Activated CD4-positive, alpha-beta T cell treated with anti-CD3 and anti-CD28 coated beads for 1 hour (primary cell): ENCODE data around the gene PCDH12.

Experiments used
- DNase-seq: peaks from one replicate; pipeline ENCODE4 v3.0.0-alpha.2; 2020

Gene PCDH12

GRCh38 chr5:141958113-141958512 is at the start of gene PCDH12:
TSS of gene PCDH12 (minus strand) at chr5:141958202. CDS start at chr5:141957851, 351 bp downstream.
- DNase-seq: no peak

DNA sequence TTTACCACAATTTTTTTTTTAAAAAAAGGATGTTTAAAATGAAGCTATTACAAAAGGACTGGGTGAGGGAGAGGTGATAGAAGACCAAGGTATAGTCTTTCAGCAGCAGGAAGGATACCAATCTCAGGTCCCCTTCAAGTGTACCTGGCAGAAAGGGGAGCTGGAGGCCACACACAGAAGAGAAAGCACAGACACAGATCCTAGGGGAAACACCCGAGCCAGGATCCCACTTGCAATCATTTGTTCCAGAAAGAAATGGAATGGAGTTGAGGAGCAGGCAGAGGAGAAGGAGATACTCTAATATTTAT is 49.2 kb upstream of the PCDH12 start:
- DNase-seq: no peak

- DNase-seq: no peak
These were observed 48.6 kb upstream of the PCDH12 start for GRCh38 chr5:142006363-142007236.

DNA sequence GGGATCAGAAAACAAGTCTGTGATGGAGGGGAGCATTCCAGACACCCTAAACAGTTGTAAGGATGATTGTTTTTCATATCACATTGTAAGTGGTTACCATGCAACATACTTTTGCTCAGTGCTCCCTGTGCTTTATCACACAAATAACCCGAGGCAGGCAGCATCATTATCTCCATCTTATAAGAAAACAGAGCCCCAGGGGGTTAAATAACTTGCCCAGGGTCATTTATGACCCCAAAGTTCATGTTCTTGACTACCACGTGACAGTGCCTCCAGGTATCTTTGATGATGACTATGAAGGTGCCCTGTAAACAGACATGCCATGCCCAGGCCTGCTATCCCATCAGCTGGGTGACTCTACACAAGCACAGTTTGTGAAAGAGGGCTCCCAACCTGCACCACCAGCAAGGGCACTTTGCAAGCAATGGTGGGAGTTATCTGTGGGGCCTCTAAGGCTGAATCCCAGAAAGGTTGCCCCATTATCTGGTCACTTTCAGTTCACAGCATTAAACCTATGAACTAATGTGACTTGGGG is 45.3 kb upstream of the PCDH12 start:
- no peak for DNase-seq

GRCh38 chr5:142000704-142001484 is 42.9 kb upstream of the PCDH12 start:
- no peak for DNase-seq

DNA sequence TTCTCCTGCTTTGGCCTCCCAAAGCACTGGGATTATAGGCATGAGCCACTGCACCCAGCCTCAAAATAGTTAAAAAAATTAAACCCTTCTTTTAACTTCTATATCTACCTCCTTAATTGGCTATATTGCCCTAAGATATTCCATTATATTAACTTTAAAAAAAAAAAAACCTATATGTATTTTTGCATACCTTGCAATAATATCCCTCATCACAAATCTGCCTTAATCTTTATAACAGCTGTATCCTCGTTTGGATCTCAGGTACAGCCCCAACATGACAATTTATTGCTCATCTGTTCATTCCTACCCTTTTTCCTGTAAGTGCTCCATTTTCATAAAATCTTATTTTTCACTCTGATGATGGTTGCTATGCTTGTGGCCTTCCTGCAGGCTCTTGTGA is 42.2 kb upstream of the PCDH12 start:
- no peak for DNase-seq

DNA sequence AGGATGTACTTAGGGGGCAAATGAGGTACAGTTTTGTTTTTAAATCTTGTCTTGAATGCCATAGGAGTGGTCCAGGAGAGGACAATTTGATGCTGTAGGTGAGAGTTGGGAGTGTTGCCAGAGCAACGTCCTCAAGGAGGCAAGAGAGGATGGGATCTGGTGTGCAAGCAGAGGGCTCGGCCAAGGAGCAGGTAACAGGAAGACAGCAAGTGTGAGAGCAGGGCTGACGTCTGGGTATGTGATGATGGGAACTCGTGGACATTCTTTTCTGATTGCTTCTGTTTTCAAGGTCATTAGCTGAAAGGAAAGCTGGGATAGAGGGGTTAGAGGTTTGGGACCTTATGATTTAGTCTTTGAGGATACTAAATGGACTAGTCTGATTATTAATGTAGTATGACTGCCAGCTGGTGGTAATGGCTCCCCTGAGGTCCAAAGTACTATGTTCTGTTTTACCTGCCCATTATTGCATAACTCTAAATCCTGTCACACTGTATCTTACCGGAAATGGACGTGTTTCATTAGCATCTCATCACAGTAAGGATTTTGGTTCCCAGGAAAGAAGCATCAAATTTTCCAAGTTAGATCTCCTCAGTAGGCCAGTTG is 39.5 kb upstream of the PCDH12 start:
- no peak for DNase-seq

DNA sequence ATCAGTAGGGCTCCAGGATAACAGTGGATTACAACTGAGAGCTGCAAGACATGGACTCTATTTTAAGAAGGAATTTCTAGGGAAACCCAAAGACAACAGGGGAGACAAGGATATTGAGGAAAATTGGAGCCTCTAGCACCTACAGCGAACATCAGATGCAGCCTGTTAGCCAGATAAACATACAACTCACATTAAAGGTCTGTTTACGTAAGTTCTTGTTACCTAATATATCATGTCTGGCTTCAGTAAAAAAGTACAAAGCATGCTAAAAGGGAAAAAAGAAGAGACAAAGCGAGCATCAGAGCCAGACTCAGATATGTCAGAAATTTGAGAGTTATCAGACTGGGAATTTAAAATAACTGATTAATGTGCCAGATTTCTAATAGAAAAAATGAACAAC is 37.7 kb upstream of the PCDH12 start:
- no peak for DNase-seq

DNA sequence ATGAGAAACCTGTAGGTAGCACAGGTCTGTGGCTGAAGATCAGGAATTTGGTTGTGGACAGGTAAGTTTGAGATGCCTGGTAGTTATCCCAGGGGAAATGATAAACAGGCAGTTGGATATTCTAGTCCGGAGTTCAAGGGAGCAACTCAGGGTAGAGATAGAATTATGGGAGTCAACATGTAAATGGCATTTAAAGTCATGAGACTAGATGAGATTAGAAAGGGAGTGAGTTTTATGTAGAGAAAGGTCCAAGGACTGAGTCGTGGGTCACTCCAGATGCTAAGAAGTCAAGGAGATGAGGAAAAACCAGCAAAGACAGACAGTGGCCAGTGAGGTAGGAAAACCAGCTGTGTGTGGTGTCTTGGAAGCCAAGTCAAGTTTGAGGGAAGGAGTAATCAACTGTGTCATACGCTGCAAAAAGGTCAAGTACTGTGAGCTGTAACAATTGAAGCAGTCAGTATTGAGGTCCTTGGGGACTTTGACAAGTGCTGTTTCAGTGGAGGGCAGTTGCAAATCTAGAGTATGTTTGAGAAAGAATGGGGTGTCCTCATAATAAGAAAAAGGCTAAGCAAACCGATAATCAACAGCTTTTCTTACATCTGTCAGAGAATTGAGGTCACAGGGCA is 36.6 kb upstream of the PCDH12 start:
- no peak for DNase-seq

- DNase-seq: peak; percentile 64
These were observed 34.5 kb upstream of the PCDH12 start for GRCh38 chr5:141992349-141992963.

GRCh38 chr5:141989720-141990119 is 31.7 kb upstream of the PCDH12 start:
- DNase-seq: no peak

- no peak for DNase-seq
These were observed 28.1 kb upstream of the PCDH12 start for GRCh38 chr5:141986072-141986471.

DNA sequence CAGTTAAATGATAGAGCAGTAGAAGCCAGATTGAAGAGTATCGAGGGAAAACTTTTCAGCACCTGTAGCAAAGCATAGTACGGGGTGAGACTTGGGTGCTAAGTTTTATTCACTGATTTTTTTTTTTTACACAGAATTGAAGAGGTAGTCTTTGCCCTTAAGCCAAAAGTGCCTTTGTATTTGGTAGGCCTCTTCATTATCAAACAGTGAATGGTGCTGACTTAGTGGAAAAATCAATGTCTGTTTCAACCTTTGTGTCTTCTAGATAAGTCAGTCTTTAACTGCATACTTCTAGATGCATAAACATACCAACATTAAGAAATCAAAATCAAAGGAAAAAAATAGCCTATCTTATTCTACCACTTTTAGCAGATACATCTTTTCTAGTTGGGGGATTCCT is 24.6 kb upstream of the PCDH12 start:
- DNase-seq: no peak

GRCh38 chr5:141978389-141978788 is 20.4 kb upstream of the PCDH12 start:
- DNase-seq: no peak

DNA sequence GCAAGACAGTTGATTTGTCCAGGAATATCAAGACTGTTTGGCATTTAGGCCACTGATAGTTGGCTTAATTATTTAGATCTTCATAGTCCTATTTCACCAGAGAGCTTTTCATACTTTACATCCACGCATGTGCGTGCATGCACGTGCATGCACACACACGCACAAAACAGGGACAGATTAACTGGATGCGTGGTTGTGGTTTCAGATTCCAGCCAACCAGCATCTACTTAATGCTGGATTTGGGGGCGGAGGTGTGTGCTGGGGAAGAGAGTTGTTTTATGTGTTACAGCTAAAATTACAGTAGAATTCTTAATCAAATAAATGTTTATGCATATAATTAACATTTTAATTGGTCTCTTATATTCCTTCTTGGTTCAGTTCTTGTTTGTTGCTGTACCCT is 18.2 kb upstream of the PCDH12 start:
- DNase-seq: no peak

DNA sequence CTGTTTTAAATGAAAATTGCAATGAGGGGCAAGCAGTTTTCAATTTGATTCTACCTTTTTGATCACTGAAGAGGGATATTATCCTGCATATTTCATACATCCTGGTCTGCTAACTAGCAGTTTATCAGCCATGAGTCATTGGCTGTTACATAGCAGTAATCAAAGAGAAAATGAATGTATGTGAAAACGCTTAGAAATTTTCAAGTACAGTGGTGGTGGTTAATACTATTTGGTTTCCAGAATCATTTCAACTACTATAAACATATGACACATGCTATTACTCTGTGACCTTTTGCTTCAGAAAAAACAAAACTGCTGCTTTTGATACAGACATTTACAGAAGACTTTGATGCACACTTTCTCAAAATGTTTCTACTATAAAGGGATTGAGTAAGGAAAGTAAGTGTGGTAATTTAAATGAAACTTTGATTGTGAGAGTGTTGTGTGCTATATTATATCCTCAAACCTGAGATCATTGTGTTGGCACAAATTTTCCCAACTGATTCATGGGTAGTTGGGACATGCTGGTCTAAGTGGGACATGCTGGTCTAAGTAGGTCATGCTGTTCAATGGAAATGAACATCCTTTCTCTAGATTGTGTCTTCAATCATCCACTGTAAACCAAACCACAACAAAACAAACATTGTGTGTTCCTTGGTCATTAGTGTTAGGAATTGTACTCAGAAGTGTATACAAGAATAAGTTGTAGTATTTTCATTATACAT is 16.0 kb upstream of the PCDH12 start:
- DNase-seq: no peak

DNA sequence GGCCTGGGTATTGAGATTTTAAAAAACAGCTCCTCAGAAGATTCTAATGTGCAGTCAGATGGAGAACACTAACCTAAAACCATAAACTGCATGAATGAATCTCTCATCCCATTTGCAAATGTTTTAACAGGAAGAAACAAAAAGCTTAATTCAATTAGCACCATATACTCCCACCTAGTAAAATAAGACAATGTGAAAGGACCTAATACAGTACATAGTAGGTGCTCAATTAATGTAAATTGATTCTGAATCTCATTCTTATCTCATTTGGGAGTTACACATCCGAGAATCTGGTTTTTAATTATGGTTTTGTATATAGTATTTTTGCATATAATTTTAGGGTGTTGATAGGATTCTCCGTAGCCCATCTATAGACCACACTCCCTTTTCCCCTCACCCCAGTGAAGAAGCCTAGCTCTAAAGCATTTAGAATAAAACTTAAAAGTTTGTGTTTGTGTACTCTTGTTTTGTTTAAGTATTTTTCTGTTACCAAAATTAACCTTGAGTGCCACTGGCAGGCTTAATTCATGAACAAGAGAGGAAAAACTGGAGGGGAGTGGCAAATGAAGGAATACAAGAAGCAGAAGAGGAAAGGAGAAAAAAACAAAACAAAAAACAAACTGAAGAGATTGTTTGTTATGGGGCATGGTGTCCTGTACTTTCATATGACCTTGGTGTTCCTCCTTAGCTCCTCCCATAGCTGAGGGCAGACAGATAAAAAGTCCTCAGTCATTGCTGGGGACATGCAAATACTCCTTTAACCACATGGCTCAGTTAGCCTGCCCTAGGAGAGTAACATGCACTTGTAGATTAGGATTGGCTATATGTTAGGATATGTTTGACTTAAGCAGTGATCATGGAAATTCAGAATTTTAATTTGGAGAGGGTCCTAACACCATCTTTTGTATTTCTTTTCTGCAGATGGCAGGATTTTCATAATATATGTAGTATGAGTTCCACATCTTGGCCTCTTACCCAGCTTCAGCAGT is 12.1 kb upstream of the PCDH12 start:
- no peak for DNase-seq

DNA sequence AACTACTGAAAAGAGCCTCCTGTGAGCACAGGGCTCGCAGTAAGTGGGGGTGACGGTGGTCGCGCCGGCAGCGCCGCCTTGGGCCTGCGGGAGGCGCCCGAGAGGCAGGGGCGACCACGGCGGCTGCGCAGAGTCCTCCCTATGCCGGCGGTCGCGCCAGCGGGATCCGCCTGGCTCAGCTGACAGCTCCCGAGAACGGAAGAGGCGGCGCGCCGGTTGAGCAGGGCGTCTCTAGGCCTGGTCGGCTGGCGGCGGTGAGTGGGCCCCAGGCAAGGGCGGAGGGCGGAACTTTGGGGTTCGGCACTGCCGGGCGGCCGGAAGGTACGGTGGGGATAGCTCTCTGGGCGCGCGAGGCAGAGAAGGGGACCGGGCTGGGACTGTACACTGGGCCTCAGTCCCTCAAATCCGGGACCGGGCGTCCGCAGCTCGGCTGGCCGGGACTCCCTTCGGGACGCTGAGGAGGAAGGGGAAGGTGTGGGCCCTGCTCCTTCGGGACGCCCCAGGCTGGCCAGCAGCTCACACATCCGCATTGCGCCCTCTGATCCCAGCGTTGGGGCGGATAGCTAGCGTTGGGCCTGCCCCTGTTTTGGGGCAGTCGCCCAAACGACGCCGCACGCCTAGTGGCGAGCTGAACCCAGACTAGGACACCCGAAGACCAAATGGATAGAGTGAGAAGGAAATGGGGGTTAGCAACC is 11.1 kb upstream of the PCDH12 start, which contains the start of gene RNF14:
RNF14 (plus strand) TSS at position 192 of the 695 bp plus-strand sequence. CDS start 4,484 bp downstream, outside the sequence.
- peak; percentile 84 for DNase-seq

DNA sequence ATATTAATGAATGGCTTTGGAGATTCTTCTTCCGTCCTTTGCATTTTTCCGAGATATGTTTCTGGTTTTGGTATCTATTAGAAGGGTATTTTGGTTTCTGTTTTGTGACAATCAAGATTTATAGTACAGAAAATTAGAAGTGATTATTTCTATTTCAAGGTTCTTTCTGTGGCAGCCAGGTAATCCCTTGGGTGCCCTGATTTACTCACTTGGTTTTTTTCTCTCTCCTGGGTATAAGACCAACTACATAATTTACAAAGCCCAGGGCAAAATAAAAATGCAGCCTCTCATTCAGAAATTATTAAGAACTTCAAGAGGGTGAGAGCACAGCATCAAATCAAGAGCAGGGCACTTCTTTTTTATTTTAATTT is 8.9 kb upstream of the PCDH12 start:
- no peak for DNase-seq
